ENCODE data around the gene EIF6. TPM values are rescaled to one million over a fixed set of nuclear protein-coding genes. Genes with fewer than 3 reads are reported as not detected.

EIF6 gene
- polyA plus RNA-seq, 12 donors: 54.1 to 88.2 (median 63.3) TPM; not detected in 1

GRCh38 chr20:35297740-35298139 lies 13.2 kb upstream of the EIF6 start:
- DNase-seq: no peak

- no peak for DNase-seq
These were observed 12.6 kb upstream of the EIF6 start for GRCh38 chr20:35297155-35297554.

GRCh38 chr20:35296101-35296554 lies 11.6 kb upstream of the EIF6 start:
- DNase-seq: no peak

GRCh38 chr20:35295674-35296073 lies 11.1 kb upstream of the EIF6 start:
- DNase-seq: no peak

GRCh38 chr20:35295058-35295457 lies 10.5 kb upstream of the EIF6 start:
- DNase-seq: no peak

- no peak for DNase-seq
These were observed 9.7 kb upstream of the EIF6 start for GRCh38 chr20:35294293-35294685.

- no peak for DNase-seq
These were observed 9.0 kb upstream of the EIF6 start for GRCh38 chr20:35293303-35294292.

- DNase-seq: no peak
These were observed 8.1 kb upstream of the EIF6 start for GRCh38 chr20:35292504-35293285.

- DNase-seq: no peak
These were observed 7.3 kb upstream of the EIF6 start, which contains the start of gene FAM83C for GRCh38 chr20:35291654-35292503. TSS of gene FAM83C (minus strand) at chr20:35292425. CDS start at chr20:35292304, 121 bp downstream.

- no peak for DNase-seq
These were observed 6.4 kb upstream of the EIF6 start for GRCh38 chr20:35290887-35291417.

GRCh38 chr20:35290186-35290886 lies 5.8 kb upstream of the EIF6 start:
- no peak for DNase-seq

GRCh38 chr20:35288325-35289060 lies 3.9 kb upstream of the EIF6 start:
- no peak for DNase-seq

GRCh38 chr20:35287509-35288324 lies 3.1 kb upstream of the EIF6 start:
- DNase-seq: no peak

GRCh38 chr20:35286899-35287508 lies 2.4 kb upstream of the EIF6 start:
- no peak for DNase-seq

GRCh38 chr20:35286077-35286898 lies 1.7 kb upstream of the EIF6 start:
- no peak for DNase-seq

- no peak for DNase-seq
These were observed 1.2 kb upstream of the EIF6 start for GRCh38 chr20:35285806-35286076.

GRCh38 chr20:35284992-35285805 lies 627 bp upstream of the EIF6 start:
- DNase-seq: no peak

All from muscle of arm (tissue), 12 donors.